ENCODE results near the gene PIRT. TPM values are rescaled to one million over a fixed set of nuclear protein-coding genes. Genes with fewer than 3 reads are reported as not detected.

PIRT gene
- total RNA-seq, 1 donor from 2014 or later, result not detected

- Mint-ChIP-seq H3K4me1 (ENCODE audit: unreplicated experiment) (no peaks in the 10 kb centered on the region), H3K36me3 (ENCODE audit: unreplicated experiment) (no peaks in the 10 kb centered on the region), H3K27me3 (ENCODE audit: unreplicated experiment) (no peaks in the 10 kb centered on the region), H3K27ac (ENCODE audit: unreplicated experiment) (no peak overlapping the region), H3K4me3 (ENCODE audit: unreplicated experiment) (no peak overlapping the region), H3K9me3 (ENCODE audit: unreplicated experiment) (no peaks in the 10 kb centered on the region)
- TF ChIP-seq CTCF (IDR thresholded peaks at IDR 0.05), result no peak
- DNase-seq (ENCODE audit: extremely low spot score, unreplicated experiment), result no peak
Measured at GRCh38 chr17:10836966-10837590, 809 bp downstream of the PIRT start.

DNA sequence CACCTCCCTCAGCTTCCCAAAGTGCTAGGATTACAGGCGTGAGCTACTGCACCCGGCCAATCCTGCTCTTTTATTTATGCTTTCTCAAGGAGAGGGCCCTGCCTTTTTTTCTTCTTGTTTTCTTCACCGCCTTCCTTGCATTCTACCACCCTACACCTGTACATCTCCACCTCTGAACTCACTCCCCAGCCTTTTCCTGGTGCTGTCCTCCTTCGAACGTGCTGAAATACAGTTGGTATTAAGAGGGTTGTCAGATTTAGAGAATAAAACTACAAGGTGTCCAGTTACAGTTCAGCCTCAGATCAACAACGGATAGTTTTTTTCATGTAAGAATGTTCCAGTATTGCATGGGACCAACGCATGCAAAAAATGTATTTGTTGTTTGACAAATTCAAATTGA lies 1.7 kb downstream of the PIRT start:
- Mint-ChIP-seq H3K36me3 (ENCODE audit: unreplicated experiment) (no peaks in the 10 kb centered on the region), H3K27ac (ENCODE audit: unreplicated experiment) (no peak overlapping the region), H3K4me1 (ENCODE audit: unreplicated experiment) (no peaks in the 10 kb centered on the region), H3K4me3 (ENCODE audit: unreplicated experiment) (no peak overlapping the region), H3K27me3 (ENCODE audit: unreplicated experiment) (no peaks in the 10 kb centered on the region), H3K9me3 (ENCODE audit: unreplicated experiment) (no peaks in the 10 kb centered on the region)
- TF ChIP-seq CTCF (IDR thresholded peaks at IDR 0.05), result no peak
- DNase-seq (ENCODE audit: extremely low spot score, unreplicated experiment), result no peak

DNA sequence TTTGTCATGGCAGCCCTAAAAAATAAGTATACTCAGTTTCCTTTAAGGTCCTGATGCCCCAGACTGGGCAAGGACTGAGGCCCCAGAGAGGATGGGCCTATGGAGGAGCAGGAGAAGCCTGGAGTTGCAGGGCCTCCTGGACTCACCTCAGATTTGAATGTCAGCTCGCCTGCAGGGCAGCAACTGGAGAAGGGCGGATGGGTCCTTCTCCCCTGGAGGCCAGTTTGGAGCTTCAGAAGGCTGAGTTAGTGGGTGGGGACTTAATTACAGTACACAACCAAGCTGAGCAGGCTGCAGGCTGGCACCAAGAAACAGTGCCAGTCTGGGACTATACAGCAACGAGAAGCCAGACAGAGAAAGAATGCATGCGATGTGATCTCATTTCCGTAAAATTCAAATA lies 6.2 kb downstream of the PIRT start:
- no peak for DNase-seq (ENCODE audit: extremely low spot score, unreplicated experiment)
- Mint-ChIP-seq H3K27ac (ENCODE audit: unreplicated experiment) (no peak overlapping the region), H3K36me3 (ENCODE audit: unreplicated experiment) (no peaks in the 10 kb centered on the region), H3K4me3 (ENCODE audit: unreplicated experiment) (no peak overlapping the region), H3K9me3 (ENCODE audit: unreplicated experiment) (no peaks in the 10 kb centered on the region), H3K27me3 (ENCODE audit: unreplicated experiment) (no peaks in the 10 kb centered on the region), H3K4me1 (ENCODE audit: unreplicated experiment) (no peaks in the 10 kb centered on the region)
- TF ChIP-seq CTCF (IDR thresholded peaks at IDR 0.05), result no peak

DNA sequence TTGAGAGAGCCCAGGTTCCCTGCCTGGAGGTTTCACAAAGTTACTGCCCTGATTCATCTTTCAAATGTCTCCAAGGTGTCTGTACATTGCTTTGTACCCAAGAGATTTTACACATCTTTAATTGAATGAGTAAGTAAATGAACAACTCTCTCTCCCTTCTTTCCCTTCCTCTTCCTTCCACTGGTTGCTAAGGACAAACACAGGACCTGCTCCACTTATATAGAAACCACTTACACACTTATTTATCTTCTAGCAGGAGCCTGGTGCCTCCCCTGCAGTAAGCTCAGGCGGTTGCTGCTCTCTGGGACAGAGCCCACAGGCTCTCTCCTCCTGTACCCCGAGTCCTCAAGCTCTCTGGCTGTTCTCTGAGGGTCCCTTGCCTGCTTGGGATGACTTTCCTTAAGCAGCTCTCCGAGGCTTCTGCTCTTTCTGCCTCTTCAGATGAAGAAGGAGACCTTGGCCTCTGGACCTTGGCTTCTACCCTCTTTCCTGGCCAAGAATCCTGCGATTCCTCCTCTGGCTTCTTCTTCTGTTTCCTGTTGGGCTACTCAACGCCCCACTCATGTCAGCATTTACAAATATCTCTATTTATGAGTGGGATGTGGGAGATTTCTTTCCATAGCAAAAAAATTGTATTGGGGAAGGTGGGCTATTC lies 9.9 kb downstream of the PIRT start:
- no peak overlapping the region for H3K4me3 Mint-ChIP-seq (ENCODE audit: unreplicated experiment)
- no peaks in the 10 kb centered on the region for H3K4me1 Mint-ChIP-seq (ENCODE audit: unreplicated experiment)
- peaks cover 5% of the 10 kb centered on the region for H3K9me3 Mint-ChIP-seq (ENCODE audit: unreplicated experiment)
- no peaks in the 10 kb centered on the region for H3K27me3 Mint-ChIP-seq (ENCODE audit: unreplicated experiment)
- H3K27ac Mint-ChIP-seq (ENCODE audit: unreplicated experiment), result no peak overlapping the region
- DNase-seq (ENCODE audit: extremely low spot score, unreplicated experiment), result no peak
- H3K36me3 Mint-ChIP-seq (ENCODE audit: unreplicated experiment), result no peaks in the 10 kb centered on the region
- no peak for TF ChIP-seq CTCF (IDR thresholded peaks at IDR 0.05)

GRCh38 chr17:10824874-10825273 lies 13.0 kb downstream of the PIRT start:
- Mint-ChIP-seq H3K27ac (ENCODE audit: unreplicated experiment) (no peak overlapping the region), H3K36me3 (ENCODE audit: unreplicated experiment) (no peaks in the 10 kb centered on the region), H3K27me3 (ENCODE audit: unreplicated experiment) (no peaks in the 10 kb centered on the region), H3K4me3 (ENCODE audit: unreplicated experiment) (no peak overlapping the region), H3K4me1 (ENCODE audit: unreplicated experiment) (no peaks in the 10 kb centered on the region), H3K9me3 (ENCODE audit: unreplicated experiment) (peaks cover 5% of the 10 kb centered on the region)
- DNase-seq (ENCODE audit: extremely low spot score, unreplicated experiment), result no peak
- TF ChIP-seq CTCF (IDR thresholded peaks at IDR 0.05), result no peak
